K562 (cell line): Measurements from ENCODE around the gene DARS1. TPM values are rescaled to one million over a fixed set of nuclear protein-coding genes. Genes with fewer than 3 reads are reported as not detected.

Experiments
- CHCHD3 ChIP-seq: fragments of 250-450 bp; sonication (Bioruptor Pico); IDR thresholded peaks from 2 replicates; pipeline ENCODE4 v2.1.2; 2022; ENCODE audit warnings: mild to moderate bottlenecking
- CXXC5 ChIP-seq: fragments of 250-450 bp; sonication (Bioruptor Pico); IDR thresholded peaks from 2 replicates; pipeline ENCODE4 v1.8.0; 2022; ENCODE audit warnings: inconsistent platforms, mild to moderate bottlenecking, moderate library complexity
- HINFP ChIP-seq: fragments of 450-650 bp; conservative IDR thresholded peaks from 2 replicates; pipeline ENCODE4 v1.6.1; 2016; ENCODE audit warnings: missing genetic modification characterization, low read depth, mild to moderate bottlenecking, control low read depth, missing compliant biosample characterization
- HLTF ChIP-seq: fragments of 450-650 bp; IDR thresholded peaks from 2 replicates; pipeline ENCODE4 v1.6.1; 2016
- MCM2 ChIP-seq: fragments of 450-650 bp; IDR thresholded peaks from 2 replicates; pipeline ENCODE4 v1.6.1; 2017; ENCODE audit warnings: low read depth, mild to moderate bottlenecking
- MEIS2 ChIP-seq: fragments of 450-650 bp; IDR thresholded peaks from 2 replicates; pipeline ENCODE4 v1.6.1; 2014; ENCODE audit warnings: mild to moderate bottlenecking; ENCODE audit not compliant: partially characterized antibody
- RCOR1 ChIP-seq, 2 experiments: IDR thresholded peaks; 2 replicates each; pipeline ENCODE4 v1.6.1; 2012; ENCODE audit warnings: low read depth in 2 of 2, low read length in 2 of 2, borderline replicate concordance in 1 of 2, improper control_type of control experiment in 1 of 2
- SIN3B ChIP-seq: fragments of 450-650 bp; IDR thresholded peaks from 2 replicates; pipeline ENCODE4 v1.6.1; 2017; ENCODE audit warnings: low read depth, mild to moderate bottlenecking, moderate library complexity
- SP1 ChIP-seq: sonication (generic); formaldehyde crosslinking; IDR thresholded peaks from 2 replicates; pipeline ENCODE4 v1.8.1; 2022; ENCODE audit warnings: mild to moderate bottlenecking, missing genetic modification reagents
- SP2 ChIP-seq: IDR thresholded peaks from 2 replicates; pipeline ENCODE4 v1.6.1; 2011; ENCODE audit warnings: mild to moderate bottlenecking, low read depth, low read length, moderate library complexity; ENCODE audit not compliant: poor library complexity, severe bottlenecking; ENCODE audit errors: extremely low read depth
- ZNF133 ChIP-seq: fragments of 250-450 bp; sonication (Bioruptor Pico); IDR thresholded peaks from 2 replicates; pipeline ENCODE4 v1.4.0; 2020; ENCODE audit warnings: mild to moderate bottlenecking
- ZNF280B ChIP-seq: fragments of 250-450 bp; sonication (Bioruptor Pico); IDR thresholded peaks from 2 replicates; pipeline ENCODE4 v1.5.1; 2021; ENCODE audit warnings: mild to moderate bottlenecking
- polyA plus RNA-seq, 8 experiments: library from polyadenylated mRNA; depleted of rRNA in 4 of 8; stranded (reverse) in 5 of 8; unstranded in 3 of 8; fragments of >200 nt; fragmentation: Nextera tagmentation in 2 of 8; fragmentation: Illumina TruSeq in 1 of 8; extraction: Ambion mirVana in 2 of 8; extraction: Trizol in 1 of 8; gene quantifications; 2 replicates each; pipeline versions ENCODE4 v1.2.1 to v1.2.3, GENCODE V29; 2011 to 2014; ENCODE audit warnings: inconsistent platforms in 1 of 8, missing spikeins in 1 of 8
- total RNA-seq, 7 experiments: library from RNA; depleted of rRNA in 6 of 7; stranded (reverse); fragments of >200 nt in 6 of 7; fragmentation: Illumina TruSeq in 2 of 7; extraction: Trizol in 2 of 7; gene quantifications; 2 replicates each; pipeline versions ENCODE4 v1.2.1 to v1.2.3, GENCODE V29; 2011 to 2021; ENCODE audit warnings: low replicate concordance in 1 of 7
- TF ChIP-seq, protein P1 (sequence below), 2 experiments: IDR thresholded peaks in 1 of 2; conservative IDR thresholded peaks in 1 of 2; 2 replicates each; pipeline ENCODE4 v1.6.1; 2016; ENCODE audit warnings: low read depth in 2 of 2, mild to moderate bottlenecking in 1 of 2, missing compliant biosample characterization in 1 of 2, missing genetic modification characterization in 1 of 2, moderate library complexity in 1 of 2
- TF ChIP-seq, protein P2 (sequence below): fragments of 450-650 bp; IDR thresholded peaks from 2 replicates; pipeline ENCODE4 v1.6.1; 2016; ENCODE audit warnings: mild to moderate bottlenecking

The DARS1 gene
- total and polyA plus RNA-seq, 9 of the 15 experiments (the other 6 are each of a cell fraction or from before 2014, with no cell fraction given) = 91.5 to 239 (median 98.0) TPM

DNA sequence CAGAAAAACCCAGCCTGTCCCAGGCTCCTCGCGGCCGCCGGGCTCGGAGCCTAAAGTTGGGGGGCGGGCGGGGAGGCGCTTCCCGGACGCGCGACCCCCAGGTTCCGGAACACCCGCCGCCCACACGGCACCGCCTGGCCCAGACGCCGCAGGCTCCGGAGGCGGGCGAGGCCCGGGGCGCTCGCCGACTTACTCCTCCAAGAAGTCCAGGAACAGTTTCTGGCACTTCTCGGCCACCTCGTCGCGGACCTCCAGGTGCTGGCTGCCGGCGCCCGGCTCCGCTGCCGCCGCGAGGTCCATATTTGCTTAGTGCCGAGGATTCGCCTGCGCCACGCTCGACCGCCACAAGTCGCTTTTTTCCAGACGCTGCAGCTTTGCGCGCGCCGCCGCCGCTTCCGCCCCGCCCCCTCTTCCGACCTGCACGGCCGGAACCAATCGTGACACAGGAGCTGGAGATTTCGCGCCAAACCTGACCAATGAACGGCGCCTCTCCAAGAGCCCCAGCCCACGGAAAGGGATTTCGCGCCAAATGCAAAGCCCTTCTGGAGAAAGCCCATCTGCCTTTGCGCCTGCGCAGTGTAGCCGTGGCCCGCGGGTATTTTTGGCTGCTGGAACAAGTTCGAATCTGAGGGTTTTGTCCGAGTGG, 109.2 kb downstream of the DARS1 start, which contains the start of gene MCM6 (continued):
- TF ChIP-seq, protein P1, sequence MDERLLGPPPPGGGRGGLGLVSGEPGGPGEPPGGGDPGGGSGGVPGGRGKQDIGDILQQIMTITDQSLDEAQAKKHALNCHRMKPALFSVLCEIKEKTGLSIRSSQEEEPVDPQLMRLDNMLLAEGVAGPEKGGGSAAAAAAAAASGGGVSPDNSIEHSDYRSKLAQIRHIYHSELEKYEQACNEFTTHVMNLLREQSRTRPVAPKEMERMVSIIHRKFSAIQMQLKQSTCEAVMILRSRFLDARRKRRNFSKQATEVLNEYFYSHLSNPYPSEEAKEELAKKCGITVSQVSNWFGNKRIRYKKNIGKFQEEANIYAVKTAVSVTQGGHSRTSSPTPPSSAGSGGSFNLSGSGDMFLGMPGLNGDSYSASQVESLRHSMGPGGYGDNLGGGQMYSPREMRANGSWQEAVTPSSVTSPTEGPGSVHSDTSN (CRISPR knock-in tag; IDR thresholded peaks at IDR 0.05; ENCODE audit: low read depth) = no peak
- TF ChIP-seq, protein P1 (tag; conservative IDR thresholded peaks at IDR 0.05; ENCODE audit: low read depth) = no peak
- TF ChIP-seq HINFP (tag) (no peak), CXXC5 (CRISPR knock-in tag) (peak; percentile 80), RCOR1 (IDR thresholded peaks at IDR 0.05; ENCODE audit: borderline replicate concordance in 1 of 2, low read depth in 2 of 2, low read length in 2 of 2) (no peak), ZNF280B (CRISPR knock-in tag) (no peak), CHCHD3 (no peak), HLTF (no peak), SP1 (peak; percentile 88), SP2 (no peak), ZNF133 (CRISPR knock-in tag) (no peak), SIN3B (peak; percentile 74; the same call in 1 of the 2 replicates), MCM2 (no peak), MEIS2 (peak; percentile 81)
- TF ChIP-seq, protein P2, sequence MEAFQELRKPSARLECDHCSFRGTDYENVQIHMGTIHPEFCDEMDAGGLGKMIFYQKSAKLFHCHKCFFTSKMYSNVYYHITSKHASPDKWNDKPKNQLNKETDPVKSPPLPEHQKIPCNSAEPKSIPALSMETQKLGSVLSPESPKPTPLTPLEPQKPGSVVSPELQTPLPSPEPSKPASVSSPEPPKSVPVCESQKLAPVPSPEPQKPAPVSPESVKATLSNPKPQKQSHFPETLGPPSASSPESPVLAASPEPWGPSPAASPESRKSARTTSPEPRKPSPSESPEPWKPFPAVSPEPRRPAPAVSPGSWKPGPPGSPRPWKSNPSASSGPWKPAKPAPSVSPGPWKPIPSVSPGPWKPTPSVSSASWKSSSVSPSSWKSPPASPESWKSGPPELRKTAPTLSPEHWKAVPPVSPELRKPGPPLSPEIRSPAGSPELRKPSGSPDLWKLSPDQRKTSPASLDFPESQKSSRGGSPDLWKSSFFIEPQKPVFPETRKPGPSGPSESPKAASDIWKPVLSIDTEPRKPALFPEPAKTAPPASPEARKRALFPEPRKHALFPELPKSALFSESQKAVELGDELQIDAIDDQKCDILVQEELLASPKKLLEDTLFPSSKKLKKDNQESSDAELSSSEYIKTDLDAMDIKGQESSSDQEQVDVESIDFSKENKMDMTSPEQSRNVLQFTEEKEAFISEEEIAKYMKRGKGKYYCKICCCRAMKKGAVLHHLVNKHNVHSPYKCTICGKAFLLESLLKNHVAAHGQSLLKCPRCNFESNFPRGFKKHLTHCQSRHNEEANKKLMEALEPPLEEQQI = no peak
